ENCODE measurements around the gene BTF3.
"Not testable (repeated sequence)": the region's sequence is repeated elsewhere in the genome, so short reads cannot be mapped to it uniquely, and the experiment has no call there.

BTF3 gene

DNA sequence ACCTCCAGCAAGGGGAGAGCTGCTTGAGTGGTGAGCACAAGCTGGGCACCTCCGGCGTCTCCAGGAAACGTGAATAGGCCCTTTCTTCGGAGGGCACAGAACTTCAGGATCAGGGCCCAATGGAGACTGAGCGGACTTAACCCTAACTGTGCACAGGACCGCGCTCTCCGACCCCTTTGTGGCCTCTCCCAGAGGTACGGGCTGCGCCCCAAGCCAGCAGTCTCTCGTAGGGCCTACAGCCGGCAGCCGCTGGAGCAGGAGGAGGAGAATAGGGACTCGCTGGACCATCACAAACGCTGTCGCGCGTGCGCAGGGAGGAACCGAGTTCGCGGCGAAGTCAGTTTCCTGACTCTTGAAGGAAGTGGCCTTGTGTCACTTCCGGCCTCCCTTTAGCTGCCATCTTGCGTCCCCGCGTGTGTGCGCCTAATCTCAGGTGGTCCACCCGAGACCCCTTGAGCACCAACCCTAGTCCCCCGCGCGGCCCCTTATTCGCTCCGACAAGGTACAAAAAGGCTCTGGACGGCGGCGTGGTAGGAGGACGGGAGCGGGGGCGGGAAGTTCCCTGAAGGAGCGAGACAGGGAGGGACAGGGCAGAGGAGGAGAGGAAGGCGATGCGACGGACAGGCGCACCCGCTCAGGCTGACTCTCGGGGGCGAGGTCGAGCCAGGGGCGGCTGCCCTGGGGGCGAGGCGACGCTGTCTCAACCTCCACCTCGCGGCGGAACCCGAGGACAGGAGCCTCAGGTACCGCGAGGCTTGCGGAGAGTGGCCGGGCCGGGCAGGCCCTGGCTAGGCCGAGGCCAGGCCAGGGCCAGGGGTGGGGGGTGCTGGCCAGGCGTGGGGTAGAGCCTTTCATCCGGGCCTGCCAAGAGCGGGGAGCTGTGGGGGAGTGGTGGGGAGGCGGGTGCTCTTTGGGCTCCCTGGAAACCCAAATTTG lies at the start of gene BTF3:
BTF3 (plus strand) TSS at position 386 of the 936 bp plus-strand sequence; CDS start at position 612, 226 bp downstream.
- peak; percentile 95 for DNase-seq

DNA sequence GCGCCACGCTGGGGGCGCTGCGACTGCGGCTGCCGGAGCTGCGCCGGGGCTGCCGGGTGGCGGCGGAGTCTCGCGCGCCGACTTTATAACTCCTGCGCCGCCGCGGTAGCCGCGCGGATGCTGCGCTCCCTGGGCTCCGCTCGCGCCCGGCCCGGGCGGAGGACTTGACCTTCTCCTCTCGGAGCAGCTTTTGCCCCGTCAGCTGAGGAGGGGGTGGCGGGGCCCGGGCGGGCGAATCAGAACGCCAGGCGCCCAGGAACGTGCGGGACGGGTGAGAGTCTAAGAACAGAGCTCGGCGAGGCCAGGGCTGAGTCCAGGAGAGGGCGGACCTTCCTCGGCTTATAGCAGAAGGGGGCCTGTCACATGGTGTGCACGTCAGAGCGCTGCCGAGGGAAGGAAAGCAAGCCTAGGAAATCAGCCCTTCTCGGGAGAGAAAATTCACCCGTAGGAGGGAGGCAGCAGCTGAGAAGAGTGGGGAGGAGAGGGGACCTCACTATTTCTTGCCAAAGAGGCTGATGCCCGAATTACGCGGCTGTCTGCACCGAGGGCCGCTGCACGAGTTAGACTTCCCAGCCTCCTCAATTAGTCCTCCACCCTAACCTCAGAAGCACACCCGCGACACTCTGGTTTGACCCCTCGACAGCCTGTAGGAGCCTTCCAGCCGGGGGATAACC lies 49.6 kb upstream of the BTF3 start, which contains the start of gene FOXD1:
FOXD1 (minus strand) TSS at position 315 of the 674 bp plus-strand sequence. CDS start 415 bp downstream, outside the sequence.
- DNase-seq: peak; percentile 67

DNA sequence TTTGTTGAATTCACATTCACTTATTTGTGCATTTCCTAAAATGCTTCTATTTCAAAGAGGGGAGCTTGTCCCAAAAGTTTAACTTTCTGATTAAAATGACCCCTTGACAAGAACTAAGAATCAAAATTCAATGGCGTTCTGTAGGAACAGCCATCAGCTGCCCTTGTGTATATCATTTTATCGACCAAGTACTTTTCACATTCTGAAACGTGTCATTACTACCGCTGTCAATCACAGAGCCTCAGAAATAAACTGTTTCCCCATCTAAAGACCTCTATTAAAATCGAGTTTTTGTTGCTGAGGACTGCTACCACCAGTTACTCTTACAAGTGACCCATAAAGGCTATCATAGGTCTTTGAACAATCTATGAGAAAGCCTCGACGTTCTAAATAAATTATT lies 48.1 kb upstream of the BTF3 start:
- DNase-seq: no peak

DNA sequence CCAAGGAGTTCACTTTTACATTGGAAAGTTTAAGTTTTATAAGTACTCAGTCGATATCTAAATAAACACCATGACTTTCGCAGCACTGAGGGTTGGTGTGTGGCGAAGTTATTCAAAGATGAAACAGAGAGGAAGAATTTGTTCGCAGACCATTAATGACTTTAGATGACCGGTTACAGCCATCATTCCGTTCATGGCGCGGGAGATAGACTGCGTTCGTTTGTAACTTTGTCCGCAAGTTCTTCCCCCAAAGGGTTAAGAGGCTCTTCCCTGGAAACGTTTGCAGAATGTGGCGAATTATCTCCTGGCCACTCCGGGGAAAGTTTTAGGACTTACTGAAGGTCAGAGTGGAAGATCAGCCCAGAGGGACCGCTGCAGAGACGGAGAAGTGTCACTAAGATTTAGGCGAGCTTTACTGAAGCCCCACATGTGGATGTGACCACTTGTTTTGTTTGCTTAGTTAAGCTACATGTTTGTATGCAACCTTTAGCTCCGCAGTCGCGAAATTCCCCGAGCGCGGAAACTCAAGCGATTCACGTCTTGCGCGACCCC lies 47.5 kb upstream of the BTF3 start:
- peak; percentile 28 for DNase-seq

DNA sequence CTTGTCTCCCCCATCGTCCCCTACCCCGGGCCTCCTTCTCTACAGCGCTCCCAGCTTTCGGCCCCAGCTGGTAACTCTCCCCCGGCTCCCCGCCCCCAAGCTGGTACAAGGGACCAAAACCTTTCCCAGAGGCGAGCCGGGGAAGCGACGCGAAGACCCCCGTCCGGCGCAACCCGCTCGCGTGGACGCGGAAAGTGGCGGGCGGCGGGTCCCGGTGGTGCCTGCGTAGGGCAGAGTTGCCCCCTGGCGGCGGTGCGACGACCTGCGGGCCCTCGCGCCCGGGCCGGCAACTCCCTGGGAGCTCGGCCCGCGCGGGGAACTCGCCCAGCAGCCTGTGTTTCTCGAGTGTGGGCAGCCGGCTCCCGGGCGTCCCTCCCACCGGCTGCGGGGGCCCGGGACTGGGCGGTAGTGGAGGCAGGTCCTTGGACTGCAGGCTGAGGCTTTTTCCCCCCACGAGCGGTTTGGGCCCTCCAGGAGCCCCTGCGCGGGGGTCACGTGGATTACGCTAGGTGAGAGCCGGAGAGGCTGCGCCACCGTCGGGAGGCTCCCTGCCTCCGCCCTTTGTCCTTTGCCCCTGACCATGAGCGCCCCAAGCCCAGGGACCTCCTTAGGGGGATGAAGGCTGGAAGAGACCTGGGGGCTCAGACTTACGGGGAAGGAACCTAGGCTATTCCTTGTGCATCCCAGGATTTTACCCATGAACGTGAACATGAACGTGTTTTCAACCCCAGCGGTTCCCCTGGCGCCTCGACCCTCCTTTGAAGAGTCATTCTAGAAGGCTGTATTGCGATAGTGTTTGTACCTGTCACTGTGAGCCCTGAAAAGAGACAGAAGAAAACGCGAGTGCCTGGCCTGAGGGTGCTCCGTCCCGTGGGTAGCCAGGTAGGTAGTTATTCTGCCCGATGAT lies 46.8 kb upstream of the BTF3 start:
- DNase-seq: peak; percentile 83

DNA sequence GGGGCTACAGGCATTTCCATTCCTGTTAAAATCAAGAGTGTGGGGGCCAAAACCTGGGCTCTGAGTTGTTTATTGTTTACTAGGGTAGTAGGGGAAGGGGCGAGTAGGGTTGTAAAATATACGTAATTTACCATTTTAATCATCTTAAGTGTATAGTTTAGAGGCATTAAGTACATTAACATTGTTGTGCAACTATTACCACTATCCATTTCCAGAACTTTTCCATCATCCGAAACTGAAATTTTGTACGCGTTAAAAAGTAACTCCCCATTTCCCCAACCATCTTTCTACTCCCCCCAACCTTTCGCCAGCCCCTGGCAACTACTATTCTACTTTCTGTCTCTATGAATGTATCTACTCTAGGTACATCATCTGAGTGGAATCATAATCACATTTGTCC lies 46.0 kb upstream of the BTF3 start:
- no peak for DNase-seq

DNA sequence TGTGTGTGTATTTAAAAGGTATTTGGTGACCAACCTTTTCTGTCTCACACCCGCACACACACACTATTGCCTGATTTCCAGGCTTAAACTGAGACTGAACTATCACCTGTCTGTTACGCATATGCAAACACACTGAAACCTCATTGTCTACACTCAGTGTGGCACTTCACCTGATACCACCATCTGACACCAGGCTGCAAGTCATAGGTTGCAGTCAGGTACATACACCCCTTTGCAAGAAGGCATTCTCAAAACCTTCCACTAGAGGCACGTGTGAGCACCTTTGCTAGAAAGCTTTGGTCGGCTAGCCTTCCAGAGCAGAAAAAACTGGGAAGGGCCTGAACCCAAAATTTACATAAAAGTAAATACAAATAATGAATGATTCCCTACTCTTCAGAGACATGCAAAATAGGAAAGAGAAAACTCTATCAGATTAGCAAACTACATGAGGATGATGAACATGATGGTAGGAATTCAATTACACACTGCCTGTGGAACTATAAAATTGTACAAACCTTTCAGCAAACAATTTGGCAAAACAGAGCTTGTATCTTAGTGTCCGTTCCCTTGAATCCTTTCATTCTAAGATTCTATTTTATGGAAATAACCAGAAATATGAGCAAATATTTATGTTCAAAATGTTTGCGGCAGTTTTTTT lies 43.7 kb upstream of the BTF3 start:
- DNase-seq: peak; percentile 41

DNA sequence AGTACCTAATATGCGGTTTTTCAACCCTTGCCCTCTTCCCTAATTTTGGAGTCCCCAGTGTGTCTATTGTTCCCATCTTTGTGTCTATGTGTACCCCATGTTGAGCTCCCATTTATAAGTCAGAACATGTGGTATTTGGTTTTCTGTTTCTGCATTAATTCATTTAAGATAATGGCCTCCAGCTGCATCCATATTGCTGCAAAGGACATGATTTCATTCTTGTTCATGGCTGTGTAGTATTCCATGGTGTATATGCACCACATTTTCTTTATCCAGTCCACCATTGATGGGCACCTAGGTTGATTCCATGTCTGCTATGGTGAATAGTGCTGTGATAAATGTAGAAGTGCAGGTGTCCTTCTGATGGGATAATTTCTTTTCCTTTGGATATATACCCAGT lies 41.8 kb upstream of the BTF3 start:
- DNase-seq: not testable (repeated sequence)

DNA sequence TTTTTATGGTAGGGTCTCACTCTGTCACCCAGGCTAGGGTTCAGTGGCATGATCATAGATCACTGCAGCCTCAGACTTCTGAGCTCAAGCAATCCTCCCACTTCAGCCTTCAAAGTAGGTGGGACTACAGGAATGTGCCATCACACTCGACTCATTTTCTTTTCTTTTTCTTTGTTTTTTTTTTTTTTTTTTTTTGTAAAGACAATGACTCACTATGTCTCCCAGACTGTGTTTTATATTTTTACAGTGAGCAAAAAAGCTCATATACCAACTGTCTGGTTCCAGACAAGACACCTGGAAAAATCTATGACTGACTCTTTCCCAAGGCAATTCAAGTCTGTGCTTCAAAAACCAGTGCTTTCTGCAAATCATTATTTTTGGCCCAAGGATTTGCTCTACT lies 38.9 kb upstream of the BTF3 start:
- DNase-seq: no peak

DNA sequence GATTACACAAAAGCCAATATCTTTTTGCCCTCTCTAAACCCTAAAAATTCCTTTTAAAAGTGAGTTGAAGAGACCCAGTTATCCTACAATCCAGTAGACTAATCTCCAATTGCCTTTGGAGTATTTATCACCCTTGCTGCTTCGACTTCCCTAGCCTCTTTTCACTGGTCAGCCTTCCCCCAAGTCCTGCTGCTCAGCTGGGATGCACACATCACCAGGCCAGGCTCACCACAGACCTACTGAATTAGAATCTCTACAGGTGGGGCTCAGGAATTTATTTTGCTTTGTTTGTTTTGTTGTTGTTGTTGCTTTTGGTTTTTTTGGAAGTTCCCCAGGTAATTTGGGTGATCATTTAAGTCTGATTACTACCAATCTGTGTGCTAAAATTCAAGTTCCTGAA lies 38.1 kb upstream of the BTF3 start:
- DNase-seq: no peak

DNA sequence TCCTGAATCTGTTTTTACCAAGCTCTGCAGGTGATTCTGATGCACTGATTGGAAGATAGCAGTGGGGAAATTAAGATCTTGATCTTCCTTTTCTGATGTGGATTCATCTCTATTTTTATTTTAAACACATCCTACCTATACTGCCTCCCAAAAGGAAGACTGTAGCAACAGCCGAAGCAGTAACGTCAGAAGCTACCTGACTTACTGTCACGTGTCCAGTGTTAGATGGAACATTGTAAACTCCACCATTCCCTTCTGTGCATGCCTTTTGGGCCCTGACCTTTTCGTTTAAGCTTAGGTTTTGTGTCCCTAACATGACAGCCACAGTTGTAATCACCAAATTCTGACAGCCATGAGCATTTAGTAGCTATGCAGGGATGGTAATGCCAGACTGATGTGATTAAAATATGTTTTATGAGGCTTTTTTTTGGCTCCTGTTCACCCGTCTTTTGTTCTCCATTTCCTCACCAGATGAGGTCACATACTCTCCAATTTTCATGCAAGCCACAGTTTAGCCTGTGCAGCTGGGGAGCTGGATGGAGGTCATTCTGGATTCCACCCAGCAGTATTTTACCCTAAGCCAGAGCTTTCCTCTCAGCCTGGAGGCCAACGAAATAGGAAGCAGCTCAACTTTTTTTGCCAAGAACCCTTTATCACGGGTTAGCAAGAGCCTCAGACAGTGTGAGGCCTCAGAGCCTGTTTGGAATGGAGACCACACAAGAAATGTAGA lies 34.1 kb upstream of the BTF3 start:
- no peak for DNase-seq

DNA sequence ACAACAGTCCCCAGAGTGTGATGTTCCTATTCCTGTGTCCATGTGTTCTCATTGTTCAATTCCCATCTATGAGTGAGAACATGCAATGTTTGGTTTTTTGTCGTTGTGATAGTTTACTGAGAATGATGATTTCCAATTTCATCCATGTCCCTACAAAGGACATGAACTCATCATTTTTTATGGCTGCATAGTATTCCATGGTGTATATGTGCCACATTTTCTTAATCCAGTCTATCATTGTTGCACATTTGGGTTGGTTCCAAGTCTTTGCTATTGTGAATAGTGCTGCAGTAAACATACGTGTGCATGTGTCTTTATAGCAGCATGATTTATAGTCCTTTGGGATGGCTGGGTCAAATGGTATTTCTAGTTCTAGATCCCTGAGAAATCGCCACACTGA lies 29.6 kb upstream of the BTF3 start:
- DNase-seq: not testable (repeated sequence)

DNA sequence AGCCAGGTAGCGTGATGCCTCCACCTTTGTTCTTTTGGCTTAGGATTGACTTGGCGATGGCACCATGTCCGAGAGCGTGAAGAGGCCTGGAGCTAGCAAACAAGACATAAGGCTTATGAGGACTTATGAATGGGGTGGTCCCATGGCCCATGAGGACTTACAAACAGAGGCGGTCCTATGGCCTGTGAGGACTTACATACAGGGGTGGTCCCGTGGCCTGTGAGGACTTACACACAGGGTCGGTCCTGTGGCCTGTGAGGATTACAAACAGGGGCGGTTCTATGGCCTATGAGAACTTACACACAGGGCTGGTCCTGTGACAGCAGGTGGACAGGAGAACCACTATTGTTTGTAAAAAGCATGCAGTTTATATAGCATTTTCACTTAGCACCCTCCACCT lies 28.4 kb upstream of the BTF3 start:
- no peak for DNase-seq

DNA sequence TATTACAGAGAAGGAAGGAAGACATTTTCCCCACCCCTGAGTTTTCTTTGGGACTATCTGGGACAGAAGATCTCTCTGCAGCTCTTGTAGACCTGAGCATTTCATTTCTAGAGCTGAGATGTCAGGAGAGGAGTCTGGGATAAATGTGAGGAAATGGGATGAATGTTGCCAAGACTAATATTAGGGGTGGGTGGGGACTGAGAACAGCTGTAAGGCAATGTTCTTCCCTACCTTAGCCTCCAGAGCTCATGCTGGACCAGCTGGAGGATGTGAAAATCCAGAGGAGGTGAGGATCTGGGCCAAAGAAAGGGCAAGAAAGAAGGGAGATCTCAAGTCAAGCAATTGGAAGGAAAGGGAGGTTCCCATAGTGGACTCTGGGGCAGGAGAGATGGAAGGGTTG lies 26.6 kb upstream of the BTF3 start:
- DNase-seq: no peak

DNA sequence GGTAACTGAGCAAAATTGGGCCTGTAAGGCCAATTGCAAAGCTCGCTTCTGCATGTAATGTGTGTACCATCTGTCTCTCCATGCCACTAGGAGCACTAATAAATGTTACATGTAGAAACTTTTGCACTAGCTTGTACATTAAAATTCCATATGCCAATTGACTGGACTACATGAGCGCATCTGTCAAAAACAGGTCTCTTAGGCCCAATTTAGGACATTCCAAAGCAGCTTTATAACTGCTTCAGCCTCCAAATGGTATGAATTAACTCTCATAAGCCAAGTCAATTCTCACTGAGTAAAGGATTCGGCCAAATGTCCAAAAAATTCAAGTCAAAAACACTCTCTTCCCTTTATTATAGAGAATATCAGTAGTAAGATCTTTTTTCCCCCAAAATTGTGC lies 26.1 kb upstream of the BTF3 start:
- no peak for DNase-seq

DNA sequence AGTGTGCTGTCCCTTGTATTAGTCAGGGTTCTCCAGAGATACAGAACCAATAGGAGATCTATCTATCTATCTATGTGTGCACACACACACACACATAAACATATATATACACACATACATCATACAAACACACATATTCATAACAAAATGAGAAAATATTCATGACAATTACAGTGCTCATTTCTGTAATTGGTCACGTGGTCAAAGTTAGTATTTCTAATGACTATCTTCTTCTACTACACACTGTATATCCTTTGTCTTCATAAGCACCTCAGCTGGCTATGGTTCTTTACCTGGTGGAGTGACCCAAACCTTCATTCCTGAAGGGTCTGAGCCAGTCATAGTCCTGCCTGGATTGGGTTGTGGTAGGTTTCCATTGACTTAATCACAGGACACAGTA lies 17.7 kb upstream of the BTF3 start:
- DNase-seq: no peak

DNA sequence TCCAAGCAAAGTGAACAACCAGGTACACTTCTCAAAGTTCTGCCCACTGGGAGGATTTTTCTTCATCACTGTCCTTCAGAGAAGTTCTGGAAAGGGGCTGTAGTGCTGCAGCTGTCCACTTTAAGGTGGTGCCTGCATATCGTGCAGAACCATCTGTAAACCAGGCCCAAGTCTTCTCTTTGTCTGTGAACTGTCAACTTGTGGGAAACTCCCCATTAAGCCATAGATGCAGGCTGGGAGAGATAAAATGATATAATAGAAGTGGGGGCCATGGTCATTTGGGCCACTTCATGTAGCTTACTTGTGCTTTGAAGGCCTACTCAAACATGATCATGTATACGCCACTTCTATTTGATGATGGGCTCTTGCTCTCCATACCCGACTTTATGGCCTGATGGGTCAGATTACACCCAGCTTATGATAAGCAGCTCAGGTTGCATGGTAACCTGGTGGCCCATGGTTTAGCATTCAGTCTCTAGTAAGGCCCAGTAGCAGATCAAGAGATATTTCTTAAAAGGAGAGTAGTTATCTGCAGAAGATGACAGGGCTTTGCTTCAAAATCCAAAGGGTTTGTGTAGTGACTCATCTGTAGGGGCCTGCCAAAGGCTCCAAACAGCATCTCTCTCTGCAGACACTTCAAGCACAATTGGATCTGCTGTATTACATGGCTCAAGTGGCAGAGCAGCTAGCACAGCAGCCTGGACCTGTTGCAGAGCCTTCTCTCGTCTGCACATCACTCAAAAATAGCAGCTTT lies 15.7 kb upstream of the BTF3 start:
- DNase-seq: no peak

DNA sequence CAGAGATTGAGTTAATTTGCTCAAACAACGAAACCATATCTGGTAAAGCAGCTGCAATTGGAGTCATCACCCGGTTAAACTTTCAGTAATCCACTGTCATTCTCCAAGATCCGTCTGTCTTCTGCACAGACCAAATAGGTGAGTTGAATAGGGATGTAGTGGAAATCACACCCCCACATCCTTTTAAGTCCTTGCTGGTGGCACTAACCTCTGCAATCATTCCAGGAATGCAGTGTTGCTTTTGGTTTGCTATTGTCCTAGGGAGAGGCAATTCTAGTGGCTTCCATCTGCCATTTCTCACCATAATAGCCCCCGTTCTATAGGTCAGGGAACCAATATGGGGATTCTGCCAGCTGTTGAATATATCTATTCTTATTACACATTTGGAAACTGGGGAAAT lies 14.6 kb upstream of the BTF3 start:
- no peak for DNase-seq

DNA sequence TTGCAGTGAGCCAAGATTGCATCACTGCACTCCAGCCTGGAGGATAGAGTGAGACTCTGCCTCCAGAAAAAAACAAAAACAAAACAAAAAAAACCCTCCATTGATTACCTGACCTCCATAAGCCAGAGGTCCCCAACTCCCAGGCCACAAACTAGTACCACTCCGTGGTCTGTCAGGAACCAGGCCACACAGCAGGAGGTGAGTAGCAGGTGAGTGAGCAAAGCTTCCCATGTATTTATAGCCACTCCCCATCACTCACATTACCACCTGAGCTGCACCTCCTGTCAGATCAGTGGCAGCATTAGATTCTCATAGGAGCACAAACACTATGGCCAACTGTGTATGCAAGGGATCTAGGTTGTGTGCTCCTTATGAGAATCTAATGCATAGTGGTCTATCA lies 13.7 kb upstream of the BTF3 start:
- DNase-seq: no peak

DNA sequence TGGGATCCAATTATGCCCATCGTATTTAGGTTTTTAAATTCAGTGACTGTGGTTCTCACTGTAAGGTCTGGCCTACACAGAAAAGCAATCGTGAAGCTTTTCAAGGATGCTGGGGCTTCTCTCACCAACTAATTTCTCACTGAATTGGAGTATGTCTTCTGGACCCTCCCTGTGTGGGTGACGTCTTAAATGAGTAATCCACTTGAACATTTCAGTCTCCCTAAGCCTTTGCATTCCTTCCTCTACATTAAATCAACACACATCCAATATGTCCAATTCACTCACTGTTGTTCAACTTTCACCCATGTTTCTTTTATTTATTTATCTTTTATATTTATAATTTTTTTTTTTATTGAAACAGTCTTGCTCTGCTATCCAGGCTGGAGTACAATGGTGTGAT lies 12.5 kb upstream of the BTF3 start:
- DNase-seq: no peak

Measured in stimulated activated CD8-positive, alpha-beta memory T cell treated with anti-CD3 and anti-CD28 coated beads, Interleukin-4, amount 100 ng/mL, for 48 hours (primary cell).